Ishikawa (cell line): ENCODE data around the gene KRT17.

Experiments used
- CREB1 ChIP-seq: IDR thresholded peaks from 2 replicates; pipeline ENCODE4 v1.6.1; 2012; ENCODE audit warnings: low read depth
- MAX ChIP-seq: IDR thresholded peaks from 2 replicates; pipeline ENCODE4 v1.6.1; 2012
- NFIC ChIP-seq: IDR thresholded peaks from 2 replicates; pipeline ENCODE4 v1.6.1; 2012
- TEAD4 ChIP-seq: IDR thresholded peaks from 2 replicates; pipeline ENCODE4 v1.6.1; 2012
- USF1 ChIP-seq: IDR thresholded peaks from 2 replicates; pipeline ENCODE4 v1.6.1; 2012

KRT17 gene

DNA sequence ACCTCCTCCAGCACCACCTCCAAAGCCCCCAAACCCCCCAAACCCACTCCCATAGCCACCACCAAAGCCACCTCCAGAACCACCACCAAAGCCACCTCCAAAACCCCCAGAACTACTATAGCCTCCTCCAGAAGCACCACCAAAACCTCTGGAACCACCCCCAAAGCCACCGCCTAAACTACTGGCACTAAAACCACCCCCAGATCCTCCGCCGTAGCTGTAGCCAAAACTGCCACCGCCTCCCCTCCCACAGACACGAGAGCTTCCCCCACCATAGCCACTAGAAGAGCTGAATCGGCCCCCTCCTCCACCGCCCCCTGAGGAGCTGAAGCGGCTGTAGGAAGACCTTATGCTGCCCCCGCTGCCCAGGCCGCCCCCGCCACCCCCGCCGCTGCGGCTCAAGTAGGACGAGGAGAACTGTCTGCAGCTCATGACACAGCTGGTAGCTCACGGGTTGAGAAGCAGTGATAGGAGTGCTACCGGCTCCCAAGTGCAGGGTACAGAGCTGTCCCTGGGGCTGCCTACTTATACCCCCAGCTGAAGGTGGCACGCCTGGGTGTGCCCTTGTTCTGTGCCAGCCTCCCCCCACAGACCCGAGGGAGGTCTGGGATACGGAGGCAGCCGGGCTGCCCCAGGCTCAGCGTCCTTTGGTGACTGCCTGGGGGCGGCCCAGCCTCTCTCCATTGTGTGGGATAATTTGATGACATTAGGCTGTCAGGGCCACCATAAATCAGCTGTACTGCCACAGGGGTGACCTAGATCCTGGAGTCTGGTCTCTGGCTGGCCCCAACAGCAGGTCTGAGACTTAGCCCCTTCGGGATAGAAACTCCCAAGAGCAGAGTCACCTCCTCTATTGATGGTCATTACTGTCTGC, 52.6 kb downstream of the KRT17 start, which contains the start of gene KRT9:
Gene KRT9, minus strand, starts transcription at position 499 of the 874 bp plus-strand sequence. Its CDS starts 67 bp downstream, at position 432.
- TF ChIP-seq TEAD4 (no peak), NFIC (no peak), MAX (no peak), USF1 (no peak), CREB1 (no peak)
